Cardiac muscle cell (in vitro differentiated cells and primary cell): ENCODE data around the gene OR2D2. TPM values are rescaled to one million over a fixed set of nuclear protein-coding genes. Genes with fewer than 3 reads are reported as not detected.
A peak's percentile ranks its signal among the peaks of the same experiment; 100 is the strongest.
"Not testable (repeated sequence)": the region's sequence is repeated elsewhere in the genome, so short reads cannot be mapped to it uniquely, and the experiment has no call there.

Experiments
- DNase-seq, 2 donors: peaks; one replicate each; pipeline versions ENCODE4 v3.0.0 to v3.0.0-alpha.2; 2010 to 2017; ENCODE audit warnings: low read depth in 1 of 2, low spot score in 1 of 2
- H3K27ac ChIP-seq: fragments of 200-600 bp; sonication (generic); 2 replicates; pipeline ENCODE4 v1.5.1; 2016
- H3K27me3 ChIP-seq: fragments of 200-600 bp; sonication (generic); 2 replicates; pipeline ENCODE4 v1.6.0; 2016; ENCODE audit warnings: control low read depth
- H3K36me3 ChIP-seq: fragments of 200-600 bp; sonication (generic); 2 replicates; pipeline ENCODE4 v1.5.1; 2016; ENCODE audit warnings: control low read depth
- H3K4me1 ChIP-seq: fragments of 200-600 bp; sonication (generic); 2 replicates; pipeline ENCODE4 v1.8.1; 2017; ENCODE audit warnings: low read depth, mild to moderate bottlenecking, mixed run types
- H3K4me3 ChIP-seq: fragments of 200-600 bp; sonication (generic); 2 replicates; pipeline ENCODE4 v1.5.1; 2016; ENCODE audit warnings: mild to moderate bottlenecking
- H3K9me3 ChIP-seq: fragments of 200-600 bp; sonication (generic); 2 replicates; pipeline ENCODE4 v1.5.1; 2017; ENCODE audit warnings: low read depth, mild to moderate bottlenecking, control low read depth
- polyA plus RNA-seq: library from polyadenylated mRNA; unstranded; fragments of >200 nt; fragmentation: Nextera tagmentation; extraction: Ambion mirVana; gene quantifications from 2 replicates; pipeline ENCODE4 v1.2.1, GENCODE V29; 2016
- total RNA-seq: library from RNA; depleted of rRNA; stranded (reverse); fragments of >200 nt; gene quantifications from 2 replicates; pipeline ENCODE4 v1.2.3, GENCODE V29; 2016
- TF ChIP-seq, protein P1 (sequence below): IDR thresholded peaks from 2 replicates; pipeline ENCODE4 v1.5.1; 2012; ENCODE audit warnings: low read depth, mild to moderate bottlenecking, low read length

OR2D2 gene
- total and polyA plus RNA-seq, 2 experiments from 2014 or later, result not detected

DNA sequence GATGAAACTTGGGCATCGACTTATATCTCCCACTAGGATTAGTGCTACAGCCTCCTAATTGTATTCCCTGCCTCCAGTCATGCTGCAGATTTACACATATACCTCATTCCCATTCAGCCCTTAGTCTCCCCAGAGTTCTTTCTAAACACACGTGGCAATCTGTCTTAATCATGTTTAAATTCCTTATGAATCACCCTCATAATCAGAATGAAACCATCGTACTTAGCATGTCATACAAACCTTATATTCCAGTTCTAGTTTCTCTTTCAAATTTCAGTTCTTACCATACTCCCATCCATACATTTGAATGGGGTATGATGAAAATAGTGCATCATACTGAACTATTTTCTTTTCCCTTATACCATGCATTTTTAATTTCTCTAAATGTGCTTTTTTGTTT, 35.4 kb downstream of the OR2D2 start:
- no peak overlapping the region for H3K27ac ChIP-seq
- H3K9me3 ChIP-seq, result no peaks in the 10 kb centered on the region
- H3K4me3 ChIP-seq, result no peak overlapping the region
- H3K27me3 ChIP-seq, result no peaks in the 10 kb centered on the region
- no peak for DNase-seq
- no peaks in the 10 kb centered on the region for H3K4me1 ChIP-seq
- TF ChIP-seq, protein P1, sequence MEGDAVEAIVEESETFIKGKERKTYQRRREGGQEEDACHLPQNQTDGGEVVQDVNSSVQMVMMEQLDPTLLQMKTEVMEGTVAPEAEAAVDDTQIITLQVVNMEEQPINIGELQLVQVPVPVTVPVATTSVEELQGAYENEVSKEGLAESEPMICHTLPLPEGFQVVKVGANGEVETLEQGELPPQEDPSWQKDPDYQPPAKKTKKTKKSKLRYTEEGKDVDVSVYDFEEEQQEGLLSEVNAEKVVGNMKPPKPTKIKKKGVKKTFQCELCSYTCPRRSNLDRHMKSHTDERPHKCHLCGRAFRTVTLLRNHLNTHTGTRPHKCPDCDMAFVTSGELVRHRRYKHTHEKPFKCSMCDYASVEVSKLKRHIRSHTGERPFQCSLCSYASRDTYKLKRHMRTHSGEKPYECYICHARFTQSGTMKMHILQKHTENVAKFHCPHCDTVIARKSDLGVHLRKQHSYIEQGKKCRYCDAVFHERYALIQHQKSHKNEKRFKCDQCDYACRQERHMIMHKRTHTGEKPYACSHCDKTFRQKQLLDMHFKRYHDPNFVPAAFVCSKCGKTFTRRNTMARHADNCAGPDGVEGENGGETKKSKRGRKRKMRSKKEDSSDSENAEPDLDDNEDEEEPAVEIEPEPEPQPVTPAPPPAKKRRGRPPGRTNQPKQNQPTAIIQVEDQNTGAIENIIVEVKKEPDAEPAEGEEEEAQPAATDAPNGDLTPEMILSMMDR, result no peak
- H3K36me3 ChIP-seq, result no peaks in the 10 kb centered on the region

DNA sequence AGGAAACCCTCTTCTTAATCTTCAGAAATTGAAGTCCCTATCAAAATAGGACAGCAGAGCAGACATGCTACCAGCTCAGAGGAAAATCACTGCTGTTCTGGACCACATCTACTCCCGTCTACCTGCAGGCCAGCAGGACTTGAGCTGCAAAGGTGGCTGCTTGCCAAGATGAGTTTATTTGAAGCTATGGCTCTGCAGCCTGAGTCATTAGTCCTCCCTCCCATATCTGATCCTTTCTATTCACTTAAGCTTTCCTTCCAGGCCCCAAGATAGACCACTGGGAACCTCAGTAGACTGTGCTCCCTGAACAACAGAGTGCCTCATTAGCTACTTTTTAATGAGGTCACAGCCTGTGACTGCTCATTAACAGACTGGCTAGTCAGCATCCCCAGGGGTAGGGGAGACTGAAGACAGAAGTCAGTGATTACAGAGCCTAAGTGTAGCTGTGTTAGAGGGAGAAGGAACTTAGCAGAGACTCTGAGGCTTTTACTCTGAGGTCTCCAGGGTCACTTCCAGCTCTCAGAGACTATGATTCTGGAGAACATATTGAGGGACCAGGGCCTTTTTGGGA, 36.2 kb downstream of the OR2D2 start:
- no peak overlapping the region for H3K27ac ChIP-seq
- H3K4me1 ChIP-seq, result no peaks in the 10 kb centered on the region
- H3K36me3 ChIP-seq, result no peaks in the 10 kb centered on the region
- H3K4me3 ChIP-seq, result no peak overlapping the region
- peak in 1 of 2 donors; percentile 6 for DNase-seq
- TF ChIP-seq, protein P1, result no peak
- H3K27me3 ChIP-seq, result no peaks in the 10 kb centered on the region
- H3K9me3 ChIP-seq, result no peaks in the 10 kb centered on the region

DNA sequence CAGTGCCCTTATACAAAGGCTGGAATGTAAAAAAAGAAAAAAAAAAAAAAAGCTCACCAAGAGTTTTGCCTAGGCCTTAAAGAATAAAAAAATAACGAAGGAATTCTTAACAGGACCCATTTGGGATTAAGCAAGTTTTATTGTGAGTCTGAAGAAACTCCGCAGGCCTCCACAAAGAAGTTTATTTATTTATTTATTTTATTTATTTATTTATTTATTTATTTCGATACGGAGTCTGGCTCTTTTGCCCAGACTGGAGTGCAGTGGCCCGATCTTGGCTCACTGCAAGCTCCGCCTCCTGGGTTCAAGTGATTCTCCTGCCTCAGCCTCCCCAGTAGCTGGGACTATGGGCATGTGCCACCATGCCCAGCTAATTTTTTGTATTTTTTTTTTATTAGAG, 37.5 kb downstream of the OR2D2 start:
- H3K27me3 ChIP-seq, H3K36me3 ChIP-seq, H3K9me3 ChIP-seq, H3K27ac ChIP-seq, DNase-seq, H3K4me1 ChIP-seq, H3K4me3 ChIP-seq: not testable (repeated sequence)

DNA sequence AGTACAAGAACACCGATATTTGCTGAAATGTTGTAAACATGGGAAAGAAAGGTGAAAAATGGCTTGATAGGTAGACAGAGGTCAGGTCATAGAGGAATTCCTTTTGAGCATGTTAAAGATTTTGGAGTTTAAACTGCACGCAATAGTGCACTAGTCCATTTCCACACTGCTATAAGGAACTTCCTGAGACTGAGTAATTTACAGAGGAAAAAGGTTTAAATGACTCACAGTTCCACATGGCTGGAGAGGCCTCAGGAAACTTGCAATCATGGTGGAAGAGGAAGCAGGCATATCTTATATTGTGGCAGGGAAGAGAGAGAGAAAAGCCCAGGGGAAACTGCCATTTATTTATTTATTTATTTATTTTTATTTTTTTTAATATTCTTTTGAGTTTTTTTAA, 41.8 kb downstream of the OR2D2 start:
- no peak overlapping the region for H3K4me3 ChIP-seq
- TF ChIP-seq, protein P1, result no peak
- no peaks in the 10 kb centered on the region for H3K9me3 ChIP-seq
- no peaks in the 10 kb centered on the region for H3K27me3 ChIP-seq
- no peak overlapping the region for H3K27ac ChIP-seq
- DNase-seq, result no peak
- no peaks in the 10 kb centered on the region for H3K36me3 ChIP-seq
- no peaks in the 10 kb centered on the region for H3K4me1 ChIP-seq

DNA sequence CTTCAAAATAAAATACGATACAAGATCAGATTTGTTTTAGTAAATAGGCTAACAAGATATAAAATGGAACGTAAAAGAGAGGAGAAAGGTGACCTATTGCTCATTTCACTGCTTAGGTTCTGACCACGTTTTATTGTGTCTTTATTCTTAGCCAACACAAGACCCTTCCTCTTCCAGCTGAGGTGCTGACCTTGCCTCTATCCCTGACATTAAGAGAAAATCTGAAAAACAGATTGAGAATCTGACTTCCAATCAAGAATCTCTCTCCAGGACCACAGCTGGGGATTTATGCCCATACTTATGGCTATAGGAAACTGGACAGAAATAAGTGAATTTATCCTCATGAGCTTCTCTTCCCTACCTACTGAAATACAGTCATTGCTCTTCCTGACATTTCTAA, 46.9 kb downstream of the OR2D2 start, which contains the start of gene OR10A5:
TSS of gene OR10A5 (plus strand) at position 301 of the 400 bp plus-strand sequence. CDS start at position 301, 0 bp downstream.
- no peak for DNase-seq
- Histone ChIP-seq H3K4me3 (no peak within 1 kb of the TSS), H3K27ac (no peak within 1 kb of the TSS), H3K36me3 (no peaks in the 10 kb centered on the region), H3K27me3 (no peaks in the 10 kb centered on the region), H3K9me3 (no peaks in the 10 kb centered on the region), H3K4me1 (no peaks in the 10 kb centered on the region)
- TF ChIP-seq, protein P1, result no peak

DNA sequence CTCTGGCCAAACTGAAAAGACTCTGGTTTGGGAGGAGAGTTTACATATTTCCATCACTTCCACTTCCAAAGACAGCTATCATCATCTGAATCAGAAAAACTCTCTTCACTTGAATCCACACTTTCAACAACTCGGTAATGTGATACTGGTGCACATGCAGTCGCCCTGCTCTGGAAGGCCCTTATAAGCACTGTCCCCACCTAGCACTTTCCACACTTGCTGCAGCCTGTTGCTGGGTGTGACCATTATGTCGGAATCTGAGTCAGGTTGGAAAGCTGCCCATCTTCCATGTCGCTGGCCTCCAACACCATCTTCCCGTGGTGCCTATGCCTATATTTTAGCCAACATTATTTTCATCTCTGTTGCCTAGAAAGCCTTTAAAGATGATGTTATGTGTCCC, 47.9 kb downstream of the OR2D2 start:
- no peaks in the 10 kb centered on the region for H3K9me3 ChIP-seq
- TF ChIP-seq, protein P1, result no peak
- H3K27me3 ChIP-seq, result no peaks in the 10 kb centered on the region
- H3K27ac ChIP-seq, result no peak overlapping the region
- no peaks in the 10 kb centered on the region for H3K4me1 ChIP-seq
- no peak overlapping the region for H3K4me3 ChIP-seq
- no peaks in the 10 kb centered on the region for H3K36me3 ChIP-seq
- no peak for DNase-seq
